Muscle layer of colon (tissue), 2 donors: Measurements from ENCODE around the gene ZBTB12.
"Not testable (repeated sequence)": the region's sequence is repeated elsewhere in the genome, so short reads cannot be mapped to it uniquely, and the experiment has no call there.

Experiments used
- H3K27ac ChIP-seq: one replicate; pipeline ENCODE4 v1.7.0; 2013; ENCODE audit warnings: low read depth, mild to moderate bottlenecking, low read length, moderate library complexity
- H3K27me3 ChIP-seq, 2 donors: one replicate each; pipeline ENCODE4 v1.7.0; 2013; ENCODE audit warnings: low read length in 2 of 2, mild to moderate bottlenecking in 2 of 2; ENCODE audit not compliant: insufficient read depth in 2 of 2, control insufficient read depth in 1 of 2
- H3K36me3 ChIP-seq: one replicate; pipeline ENCODE4 v1.7.0; 2013; ENCODE audit warnings: mild to moderate bottlenecking, low read length; ENCODE audit not compliant: insufficient read depth
- H3K4me1 ChIP-seq: one replicate; pipeline ENCODE4 v1.7.0; 2013; ENCODE audit warnings: mild to moderate bottlenecking, low read length; ENCODE audit not compliant: insufficient read depth
- H3K4me3 ChIP-seq, 2 donors: one replicate each; pipeline ENCODE4 v1.7.0; 2013; ENCODE audit warnings: low read length in 2 of 2, low read depth in 1 of 2, mild to moderate bottlenecking in 1 of 2, moderate library complexity in 1 of 2
- H3K9ac ChIP-seq: one replicate; pipeline ENCODE4 v1.7.0; 2013; ENCODE audit warnings: low read length
- H3K9me3 ChIP-seq: one replicate; pipeline ENCODE4 v1.7.0; 2013; ENCODE audit warnings: mild to moderate bottlenecking, low read length
- donor health status: abdominal sarcoma.
- donor health status: Adenocarcinoma of cecum.

Gene ZBTB12

DNA sequence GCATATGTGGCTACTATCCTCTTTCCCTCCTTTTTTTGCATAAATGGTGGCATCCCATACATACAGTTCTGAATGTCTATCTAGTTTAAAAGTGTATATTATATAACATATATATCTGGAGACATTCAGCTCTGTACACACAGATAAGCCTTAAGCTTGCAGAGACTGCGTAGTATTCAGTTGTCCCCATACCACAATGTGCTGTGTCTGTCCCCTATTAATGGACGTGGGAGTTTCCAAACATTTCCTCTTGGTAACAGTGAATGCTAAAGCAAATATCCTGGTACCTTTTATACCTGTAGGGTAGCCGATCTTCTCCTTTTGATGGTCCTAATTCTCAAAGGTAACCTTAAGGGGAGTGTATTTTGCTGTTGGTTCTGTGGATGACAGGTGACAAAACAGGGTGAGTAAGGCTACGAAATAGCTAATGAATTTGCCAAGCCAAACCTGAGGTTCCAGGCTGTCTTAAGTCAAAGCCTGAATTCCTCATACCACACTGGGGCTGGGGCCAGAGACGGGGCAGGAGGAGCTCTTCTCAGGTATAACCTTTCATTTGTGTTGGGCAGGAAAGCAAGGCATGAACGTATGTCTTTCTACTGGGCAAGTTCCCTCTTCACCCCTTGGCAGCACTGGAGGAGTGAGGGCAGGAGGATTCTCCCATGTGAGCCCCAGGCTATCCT is 17.9 kb upstream of the ZBTB12 start:
- no peaks in the 10 kb centered on the region for H3K9me3 ChIP-seq
- no peaks in the 10 kb centered on the region for H3K4me1 ChIP-seq
- no peaks in the 10 kb centered on the region for H3K36me3 ChIP-seq
- no peaks in the 10 kb centered on the region for H3K27me3 ChIP-seq
- H3K9ac ChIP-seq = no peak overlapping the region
- no peak overlapping the region for H3K4me3 ChIP-seq
- H3K27ac ChIP-seq = no peak overlapping the region

DNA sequence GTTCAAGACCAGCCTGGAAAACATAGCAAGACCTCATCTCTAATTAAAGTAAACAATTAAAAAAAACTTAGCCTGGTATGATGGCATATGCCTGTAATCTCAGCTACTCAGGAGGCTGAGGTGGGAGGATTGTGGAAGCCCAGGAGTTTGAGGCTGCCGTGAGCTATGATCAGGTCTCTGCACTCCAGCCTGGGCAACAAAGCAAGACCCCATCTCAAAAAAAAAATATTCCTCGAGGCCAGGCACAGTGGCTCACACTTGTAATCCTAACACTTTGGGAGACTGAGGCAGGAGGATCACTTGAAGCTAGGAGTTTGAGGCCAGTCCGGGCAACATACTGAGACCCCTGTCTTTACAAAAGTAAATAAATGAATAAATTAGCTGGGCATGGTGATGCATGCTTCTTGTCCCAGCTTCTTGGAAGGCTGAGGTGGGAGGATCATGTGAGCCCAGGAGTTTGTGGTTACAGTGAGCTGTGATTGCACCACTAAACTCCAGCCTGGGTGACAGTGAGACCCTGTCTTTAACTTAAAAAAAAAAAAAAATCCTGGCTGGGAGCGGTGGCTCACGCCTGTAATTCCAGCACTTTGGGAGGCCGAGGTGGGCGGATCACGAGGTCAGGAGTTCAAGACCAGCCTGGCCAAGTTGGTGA is 16.3 kb upstream of the ZBTB12 start:
- no peak overlapping the region for H3K4me3 ChIP-seq
- no peaks in the 10 kb centered on the region for H3K36me3 ChIP-seq
- H3K27me3 ChIP-seq = no peaks in the 10 kb centered on the region
- H3K4me1 ChIP-seq = no peaks in the 10 kb centered on the region
- H3K9me3 ChIP-seq = no peaks in the 10 kb centered on the region
- no peak overlapping the region for H3K27ac ChIP-seq
- no peak overlapping the region for H3K9ac ChIP-seq

DNA sequence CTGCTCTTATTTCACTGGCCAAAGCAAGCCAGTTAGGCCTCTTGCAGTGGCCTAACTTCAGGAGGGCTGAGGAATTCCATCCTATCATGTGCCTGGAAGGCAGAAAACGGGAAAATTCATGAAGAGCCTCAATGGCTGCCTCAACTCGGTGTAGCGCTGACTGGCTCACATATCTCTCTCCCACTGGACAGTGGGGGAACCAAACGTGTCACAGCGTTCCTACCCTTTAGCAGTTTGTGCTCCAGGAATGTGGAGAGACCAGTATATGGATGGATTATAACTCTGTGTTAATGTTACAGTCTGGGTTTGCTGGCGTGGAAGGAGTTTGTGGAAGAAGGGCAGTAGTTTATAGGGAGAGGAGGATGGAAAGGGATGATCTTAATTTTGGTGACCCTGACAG is 13.9 kb upstream of the ZBTB12 start:
- Histone ChIP-seq H3K4me1 (no peaks in the 10 kb centered on the region), H3K4me3 (no peak overlapping the region), H3K27me3 (no peaks in the 10 kb centered on the region), H3K36me3 (no peaks in the 10 kb centered on the region), H3K9ac (no peak overlapping the region), H3K27ac (no peak overlapping the region), H3K9me3 (no peaks in the 10 kb centered on the region)

DNA sequence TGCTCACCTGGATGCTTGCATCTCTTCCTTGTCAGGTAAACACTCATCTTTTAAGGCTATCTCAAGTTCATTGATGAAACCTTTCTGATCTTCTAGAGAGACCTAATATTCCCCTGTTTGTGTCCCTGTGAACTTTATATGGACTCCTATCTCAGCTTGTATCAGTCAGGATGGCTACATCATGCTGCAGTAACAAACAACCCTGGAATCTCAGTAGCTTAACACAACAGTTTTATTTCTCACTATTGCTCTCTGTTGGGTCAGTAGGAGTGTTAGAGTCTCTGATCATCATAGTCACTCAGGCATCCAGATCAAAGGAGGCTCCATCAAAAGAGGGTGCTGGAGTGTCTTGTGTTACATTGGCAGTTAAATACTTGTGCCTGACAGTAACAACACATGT is 13.5 kb upstream of the ZBTB12 start:
- Histone ChIP-seq H3K27me3 (no peaks in the 10 kb centered on the region), H3K4me1 (no peaks in the 10 kb centered on the region), H3K4me3 (no peak overlapping the region), H3K27ac (no peak overlapping the region), H3K36me3 (no peaks in the 10 kb centered on the region), H3K9ac (no peak overlapping the region), H3K9me3 (no peaks in the 10 kb centered on the region)

DNA sequence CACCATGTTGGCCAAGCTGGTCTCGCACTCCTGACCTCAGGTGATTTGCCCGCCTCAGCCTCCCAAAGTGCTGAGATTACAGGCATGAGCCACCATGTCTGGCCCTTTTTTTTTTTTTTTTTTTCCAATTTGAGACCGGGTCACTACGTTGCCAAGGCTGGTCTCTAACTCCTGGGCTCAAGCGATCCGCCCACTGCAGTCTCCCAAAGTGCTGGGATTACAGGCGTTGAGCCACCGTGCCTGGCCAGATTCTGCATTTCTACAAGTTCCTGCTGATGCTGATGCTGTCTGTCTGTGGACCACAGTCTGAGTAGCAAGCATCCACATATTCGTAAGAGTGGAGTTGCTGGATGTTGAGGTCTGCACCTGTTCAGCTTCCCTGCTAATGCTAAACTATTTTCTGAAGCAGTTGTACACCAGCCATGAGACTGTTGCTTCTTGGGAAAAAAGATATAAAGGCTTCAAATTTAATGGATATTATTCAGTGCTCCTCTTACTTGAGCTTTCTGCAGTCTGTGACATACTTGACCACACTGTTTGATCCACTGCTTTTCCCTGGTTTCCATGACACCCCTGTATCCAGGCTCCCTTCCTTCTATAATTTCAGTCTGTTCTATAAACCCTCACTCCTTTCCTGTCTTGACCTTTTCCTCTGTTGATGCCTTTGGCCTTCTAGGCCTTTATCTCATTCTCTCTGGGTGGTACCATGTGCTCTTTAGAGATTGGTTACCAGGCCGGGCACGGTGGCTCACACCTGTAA is 10.1 kb upstream of the ZBTB12 start:
- Histone ChIP-seq H3K9ac (no peak overlapping the region), H3K9me3 (no peaks in the 10 kb centered on the region), H3K36me3 (no peaks in the 10 kb centered on the region), H3K27me3 (no peaks in the 10 kb centered on the region), H3K27ac (no peak overlapping the region), H3K4me3 (no peak overlapping the region), H3K4me1 (no peaks in the 10 kb centered on the region)

DNA sequence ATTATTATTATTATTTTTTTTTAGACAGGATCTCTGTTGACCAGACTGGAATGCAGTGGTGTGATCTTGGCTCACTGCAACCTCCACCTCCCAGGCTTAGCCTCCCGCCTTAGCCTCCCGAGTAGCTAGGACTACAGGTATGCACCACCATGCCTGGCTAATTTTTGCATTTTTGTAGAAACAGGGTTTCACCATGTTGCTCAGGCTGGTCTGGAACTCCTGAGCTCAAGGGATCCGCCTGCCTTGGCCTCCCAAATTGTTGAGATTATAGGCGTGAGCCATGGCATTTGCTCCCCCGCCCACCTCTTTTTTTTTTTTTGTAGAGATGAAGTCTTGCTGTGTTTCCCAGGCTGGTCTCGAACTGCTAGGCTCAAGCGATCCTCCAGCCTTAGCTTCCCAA is 7.4 kb upstream of the ZBTB12 start:
- not testable (repeated sequence) for H3K27me3 ChIP-seq, H3K9me3 ChIP-seq, H3K4me1 ChIP-seq, H3K4me3 ChIP-seq, H3K27ac ChIP-seq, H3K36me3 ChIP-seq, H3K9ac ChIP-seq

DNA sequence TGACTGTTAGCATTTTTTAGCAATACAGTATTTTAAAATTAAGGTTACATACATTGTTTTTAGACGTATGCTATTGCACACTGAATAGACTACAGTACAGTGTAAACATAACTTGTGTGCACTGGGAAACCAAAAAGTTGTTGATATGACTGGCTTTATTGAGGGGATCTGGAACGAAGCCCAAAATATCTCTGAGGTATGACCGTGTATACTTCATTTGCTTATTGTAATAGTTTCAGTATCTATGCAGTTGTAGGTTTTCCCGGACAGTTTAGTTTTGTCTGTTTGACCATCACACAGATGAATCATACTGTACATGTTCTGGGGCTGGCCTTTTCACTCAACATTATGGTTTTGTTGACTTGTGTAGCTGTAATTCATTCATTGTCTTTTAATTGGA is 6.9 kb upstream of the ZBTB12 start:
- Histone ChIP-seq H3K36me3 (no peaks in the 10 kb centered on the region), H3K27me3 (no peaks in the 10 kb centered on the region), H3K4me3 (no peak overlapping the region), H3K27ac (no peak overlapping the region), H3K9ac (no peak overlapping the region), H3K4me1 (peaks cover 2% of the 10 kb centered on the region), H3K9me3 (no peaks in the 10 kb centered on the region)

DNA sequence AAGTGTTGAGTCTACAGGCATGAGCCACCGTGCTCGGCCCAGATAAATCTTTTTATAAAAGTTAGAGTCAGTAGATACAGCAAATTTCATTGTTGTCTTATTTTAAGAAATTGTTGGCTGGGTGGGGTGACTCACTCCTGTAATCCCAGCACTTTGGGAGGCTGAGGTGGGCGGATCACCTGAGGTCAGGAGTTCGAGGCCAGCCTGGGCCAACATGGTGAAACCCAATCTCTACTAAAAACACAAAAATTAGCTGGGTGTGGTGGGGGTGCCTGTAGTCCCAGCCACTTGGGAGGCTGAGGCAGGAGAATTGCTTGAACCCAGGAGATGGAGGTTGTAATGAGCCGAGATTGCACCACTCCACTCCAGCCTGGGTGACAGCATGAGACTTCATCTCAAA is 6.4 kb upstream of the ZBTB12 start:
- not testable (repeated sequence) for H3K4me3 ChIP-seq, H3K36me3 ChIP-seq, H3K4me1 ChIP-seq, H3K9me3 ChIP-seq, H3K27me3 ChIP-seq, H3K9ac ChIP-seq, H3K27ac ChIP-seq

DNA sequence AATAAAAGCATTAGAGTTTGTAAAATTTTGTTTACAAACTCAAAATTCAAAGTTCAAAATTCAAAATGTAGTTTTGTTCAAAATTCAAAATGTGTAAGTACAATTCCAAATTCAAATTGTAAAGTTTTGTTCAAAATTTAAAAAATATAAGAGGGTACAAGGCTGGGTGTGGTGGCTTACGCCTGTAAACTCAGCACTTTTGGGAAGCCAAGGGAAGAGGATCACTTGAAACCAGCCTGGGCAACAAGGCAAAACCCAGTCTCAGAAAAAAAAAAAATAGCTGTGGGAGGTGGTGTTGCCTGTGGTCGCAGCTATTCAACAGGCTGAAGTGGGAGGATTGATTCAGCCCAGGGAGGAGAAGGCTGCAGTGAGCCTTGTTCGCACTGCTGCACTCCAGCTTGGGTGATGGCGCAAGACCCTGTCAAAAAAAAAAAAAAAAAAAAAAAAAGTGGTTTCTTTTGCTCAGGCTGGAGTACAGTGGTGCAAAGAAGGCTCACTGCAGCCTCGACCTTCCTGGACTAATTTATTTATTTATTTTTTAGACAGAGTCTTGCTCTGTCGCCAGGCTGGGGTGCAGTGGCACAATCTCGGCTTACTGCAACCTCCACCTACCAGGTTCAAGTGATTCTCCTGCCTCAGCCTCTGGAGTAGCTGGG is 5.4 kb upstream of the ZBTB12 start:
- H3K9me3 ChIP-seq = no peaks in the 10 kb centered on the region
- H3K4me1 ChIP-seq = peaks cover 12% of the 10 kb centered on the region
- H3K9ac ChIP-seq = no peak overlapping the region
- no peak overlapping the region for H3K4me3 ChIP-seq
- H3K36me3 ChIP-seq = no peaks in the 10 kb centered on the region
- H3K27ac ChIP-seq = no peak overlapping the region
- H3K27me3 ChIP-seq = no peaks in the 10 kb centered on the region

DNA sequence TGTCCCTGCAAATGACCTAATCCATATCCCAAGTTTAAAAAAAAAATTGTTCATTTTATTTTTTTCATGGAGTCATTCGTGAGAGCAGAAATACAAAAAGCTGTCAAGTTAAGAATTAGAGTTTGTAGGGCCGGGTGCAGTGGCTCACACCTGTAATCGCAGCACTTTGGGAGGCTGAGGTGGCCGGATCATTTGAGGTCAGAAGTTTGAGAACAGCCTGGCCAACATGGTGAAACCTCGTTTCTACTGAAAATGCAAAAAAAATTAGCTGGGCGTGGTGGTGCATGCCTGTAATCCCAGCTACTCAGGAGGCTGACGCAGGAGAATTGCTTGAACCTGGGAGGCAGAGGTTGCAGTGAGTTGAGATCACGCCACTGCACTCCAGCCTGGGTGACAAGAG is 4.8 kb upstream of the ZBTB12 start:
- H3K9me3 ChIP-seq, H3K4me3 ChIP-seq, H3K27ac ChIP-seq, H3K27me3 ChIP-seq, H3K9ac ChIP-seq, H3K36me3 ChIP-seq: not testable (repeated sequence)
- peaks cover 12% of the 10 kb centered on the region for H3K4me1 ChIP-seq

DNA sequence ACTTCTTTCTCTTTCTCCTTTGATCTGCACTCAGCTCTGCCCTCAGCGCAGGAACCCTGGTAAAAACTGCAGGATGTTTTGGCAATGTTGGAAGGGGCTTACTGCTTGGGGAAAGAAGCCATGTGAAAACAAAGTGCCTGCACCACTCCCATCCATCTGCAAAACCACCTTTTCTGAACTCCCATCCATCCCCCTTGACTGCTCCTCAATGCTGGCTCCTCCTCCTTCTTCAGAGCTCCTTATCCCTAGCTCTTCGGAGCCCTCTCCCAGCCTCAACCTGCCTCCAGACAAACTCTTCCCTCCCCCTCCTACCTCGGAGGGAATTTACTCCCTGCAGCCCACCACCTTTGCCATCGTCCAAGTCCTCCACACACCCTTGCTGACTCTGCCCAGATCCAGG is 4.2 kb upstream of the ZBTB12 start:
- no peaks in the 10 kb centered on the region for H3K36me3 ChIP-seq
- H3K9ac ChIP-seq = no peak overlapping the region
- H3K27ac ChIP-seq = no peak overlapping the region

More for the DNA sequence above, 4.2 kb upstream of the ZBTB12 start:
- Histone ChIP-seq H3K4me3 (no peak overlapping the region), H3K9me3 (no peaks in the 10 kb centered on the region), H3K27me3 (no peaks in the 10 kb centered on the region), H3K4me1 (peaks cover 14% of the 10 kb centered on the region)
